PC-9 (cell line): ENCODE results near the gene GAS7. TPM values are rescaled to one million over a fixed set of nuclear protein-coding genes. Genes with fewer than 3 reads are reported as not detected.

ENCODE experiments used
- BruUV-seq: library from RNA; stranded (reverse); fragments of 400-500 nt; replicated peaks from 2 replicates; lab custom pipeline; 2021; lab: Mats Ljungman, UMichigan
- CTCF ChIA-PET: fragments of 300-600 bp; sonication (Branson Sonifier 250); formaldehyde crosslinking; loops from one replicate; lab custom pipeline; 2022; ENCODE audit warnings: antibody characterized with exemption; lab: Charles Lee
- POLR2A ChIA-PET: fragments of 300-600 bp; sonication (Branson Sonifier 250); formaldehyde crosslinking; loops from one replicate; lab custom pipeline; 2022; ENCODE audit warnings: antibody characterized with exemption; ENCODE audit not compliant: unreplicated experiment; lab: Charles Lee
- DNase-seq, 2 experiments: peaks; one replicate each; pipeline versions ENCODE4 v3.0.0 to v3.0.0-alpha.2; 2015 to 2022; ENCODE audit warnings: mixed read lengths in 1 of 2
- H2AFZ ChIP-seq: fragments of 200-600 bp; sonication (generic); 2 replicates; pipeline ENCODE4 v1.8.1; 2017; ENCODE audit warnings: antibody characterized with exemption
- H3F3A ChIP-seq: fragments of 200-600 bp; sonication (generic); 2 replicates; pipeline ENCODE4 v1.8.1; 2017; ENCODE audit warnings: antibody characterized with exemption, mild to moderate bottlenecking, low read depth; ENCODE audit not compliant: insufficient read depth
- H3K27ac ChIP-seq: fragments of 200-600 bp; sonication (generic); 2 replicates; pipeline ENCODE4 v1.6.1; 2016; ENCODE audit warnings: mixed run types
- H3K27me3 ChIP-seq: fragments of 200-600 bp; sonication (generic); 2 replicates; pipeline ENCODE4 v1.6.1; 2016; ENCODE audit warnings: low read depth, mixed run types; ENCODE audit not compliant: insufficient read depth
- H3K36me3 ChIP-seq: fragments of 200-600 bp; sonication (generic); 2 replicates; pipeline ENCODE4 v1.6.1; 2016; ENCODE audit warnings: low read depth, mixed run types
- H3K4me1 ChIP-seq: fragments of 200-600 bp; sonication (generic); replicated peaks from 2 replicates; pipeline ENCODE4 v1.6.1; 2016; ENCODE audit warnings: mixed run types; ENCODE audit not compliant: insufficient read depth
- H3K4me2 ChIP-seq: fragments of 200-600 bp; sonication (generic); 2 replicates; pipeline ENCODE4 v1.6.1; 2017; ENCODE audit warnings: mixed run types
- H3K4me3 ChIP-seq: fragments of 200-600 bp; sonication (generic); 2 replicates; pipeline ENCODE4 v1.6.1; 2016; ENCODE audit warnings: mixed run types
- H3K79me2 ChIP-seq: fragments of 200-600 bp; sonication (generic); 2 replicates; pipeline ENCODE4 v1.6.1; 2017; ENCODE audit warnings: low read depth, mixed run types
- H3K9me2 ChIP-seq: fragments of 200-600 bp; sonication (generic); 2 replicates; pipeline ENCODE4 v1.8.1; 2017; ENCODE audit warnings: mild to moderate bottlenecking; ENCODE audit not compliant: insufficient read depth
- H3K9me3 ChIP-seq: fragments of 200-600 bp; sonication (generic); 2 replicates; pipeline ENCODE4 v1.8.1; 2016; ENCODE audit warnings: low read depth; ENCODE audit not compliant: insufficient read depth
- H4K20me1 ChIP-seq: fragments of 200-600 bp; sonication (generic); 2 replicates; pipeline ENCODE4 v1.8.1; 2017; ENCODE audit not compliant: insufficient read depth
- EZH2 ChIP-seq: fragments of 200-600 bp; sonication (generic); IDR thresholded peaks from 2 replicates; pipeline ENCODE4 v1.8.0; 2017; ENCODE audit warnings: antibody characterized with exemption, low read depth
- intact Hi-C: fragments of 100-400 bp; cut with micrococcal nuclease; formaldehyde crosslinking; loops from one replicate; pipeline ENCODE4 v1.10.0; 2022; ENCODE audit not compliant: unreplicated experiment
- total RNA-seq: library from RNA; stranded (reverse); gene quantifications from 2 replicates; pipeline ENCODE4 v1.2.3, GENCODE V29; 2021
- TF ChIP-seq, protein P1 (sequence below): fragments of 200-600 bp; sonication (generic); conservative IDR thresholded peaks from 2 replicates; pipeline ENCODE4 v1.6.1; 2017; ENCODE audit warnings: mixed run types, antibody characterized with exemption, mild to moderate bottlenecking, moderate library complexity

GAS7 gene
- total RNA-seq, 1 experiment from 2014 or later: not detected

DNA sequence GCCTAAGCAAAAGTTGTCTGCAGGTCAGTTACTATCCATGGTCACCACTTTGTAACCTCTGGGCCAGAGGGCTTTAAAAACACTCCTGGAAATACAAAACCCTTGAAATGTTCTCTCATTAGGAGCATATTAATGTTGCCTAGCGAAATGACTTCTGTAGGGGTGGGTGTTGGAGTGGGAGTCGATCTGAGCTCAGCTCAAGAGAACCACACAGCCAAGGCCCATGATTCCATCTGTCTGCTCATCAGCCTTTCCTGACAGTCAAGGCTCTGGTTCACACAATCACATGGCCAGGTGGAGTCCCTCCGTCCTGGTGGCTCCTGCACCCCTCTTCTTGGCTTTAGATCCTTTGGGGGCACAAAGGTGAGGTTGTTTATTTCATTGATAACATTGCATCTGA is 320.1 kb downstream of the GAS7 start:
- Histone ChIP-seq H3K27ac (peak overlapping the region; percentile 34; the same call in 1 of the 2 replicates), H3K4me1 (peaks cover 54% of the 10 kb centered on the region), H3K9me2 (no peaks in the 10 kb centered on the region), H3K9me3 (peaks cover 15% of the 10 kb centered on the region; the same call in 1 of the 2 replicates), H3K27me3 (no peaks in the 10 kb centered on the region), H3K79me2 (no peaks in the 10 kb centered on the region), H3K4me2 (0 out of 2 replicates have a peak overlapping the region, but pooled peaks have one; percentile 26), H3K36me3 (no peaks in the 10 kb centered on the region), H3K4me3 (no peak overlapping the region), H3F3A (peaks cover 35% of the 10 kb centered on the region; the same call in 1 of the 2 replicates), H4K20me1 (no peaks in the 10 kb centered on the region), H2AFZ (no peak overlapping the region)
- ChIA-PET CTCF (interaction anchor here (0.5 kb wide), 1 partner anchor 43 kb away, joined by 3 read pairs; no protein-coding TSS in a partner anchor), POLR2A (no interaction called here)
- no TSS peak for BruUV-seq
- no peak for DNase-seq
- no peak for TF ChIP-seq EZH2
- TF ChIP-seq, protein P1, sequence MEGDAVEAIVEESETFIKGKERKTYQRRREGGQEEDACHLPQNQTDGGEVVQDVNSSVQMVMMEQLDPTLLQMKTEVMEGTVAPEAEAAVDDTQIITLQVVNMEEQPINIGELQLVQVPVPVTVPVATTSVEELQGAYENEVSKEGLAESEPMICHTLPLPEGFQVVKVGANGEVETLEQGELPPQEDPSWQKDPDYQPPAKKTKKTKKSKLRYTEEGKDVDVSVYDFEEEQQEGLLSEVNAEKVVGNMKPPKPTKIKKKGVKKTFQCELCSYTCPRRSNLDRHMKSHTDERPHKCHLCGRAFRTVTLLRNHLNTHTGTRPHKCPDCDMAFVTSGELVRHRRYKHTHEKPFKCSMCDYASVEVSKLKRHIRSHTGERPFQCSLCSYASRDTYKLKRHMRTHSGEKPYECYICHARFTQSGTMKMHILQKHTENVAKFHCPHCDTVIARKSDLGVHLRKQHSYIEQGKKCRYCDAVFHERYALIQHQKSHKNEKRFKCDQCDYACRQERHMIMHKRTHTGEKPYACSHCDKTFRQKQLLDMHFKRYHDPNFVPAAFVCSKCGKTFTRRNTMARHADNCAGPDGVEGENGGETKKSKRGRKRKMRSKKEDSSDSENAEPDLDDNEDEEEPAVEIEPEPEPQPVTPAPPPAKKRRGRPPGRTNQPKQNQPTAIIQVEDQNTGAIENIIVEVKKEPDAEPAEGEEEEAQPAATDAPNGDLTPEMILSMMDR: no peak
- intact Hi-C loops: no loop called here

DNA sequence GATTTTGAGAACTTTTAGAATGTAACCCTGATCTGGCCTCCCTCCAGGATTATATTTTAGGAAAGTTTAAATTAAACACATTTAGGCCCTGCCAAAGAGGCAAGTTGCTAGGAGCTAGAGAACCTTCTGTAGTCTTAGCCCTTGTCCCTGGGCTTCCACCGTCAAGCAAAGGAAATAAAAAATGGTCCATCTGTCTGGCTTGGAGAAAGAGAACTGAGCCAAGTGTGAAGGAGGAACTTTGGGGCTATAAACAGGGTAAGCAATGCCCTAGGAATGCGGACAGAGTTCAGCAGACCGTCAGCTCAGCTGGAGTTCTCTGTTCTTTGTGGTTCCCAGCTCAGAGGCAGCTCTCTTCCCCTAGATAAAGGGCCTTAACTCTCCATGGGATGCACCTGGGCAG is 323.0 kb downstream of the GAS7 start:
- no TSS peak for BruUV-seq
- Histone ChIP-seq H3F3A (peaks cover 27% of the 10 kb centered on the region; the same call in 1 of the 2 replicates), H3K36me3 (no peaks in the 10 kb centered on the region), H3K9me3 (no peaks in the 10 kb centered on the region), H3K79me2 (no peaks in the 10 kb centered on the region), H3K4me1 (peaks cover 48% of the 10 kb centered on the region), H3K4me2 (peak overlapping the region; percentile 48), H3K4me3 (no peak overlapping the region), H2AFZ (no peak overlapping the region), H3K9me2 (no peaks in the 10 kb centered on the region), H4K20me1 (no peaks in the 10 kb centered on the region), H3K27me3 (no peaks in the 10 kb centered on the region), H3K27ac (peak overlapping the region; percentile 90)
- ChIA-PET CTCF (interaction anchor here (1.7 kb wide), 1 partner anchor 73 kb away, joined by 7 read pairs; no protein-coding TSS in a partner anchor), POLR2A (interaction anchor here (0.6 kb wide), 1 partner anchor 97 kb away, joined by 4 read pairs; no protein-coding TSS in a partner anchor)
- no peak for TF ChIP-seq EZH2
- TF ChIP-seq, protein P1: no peak
- DNase-seq: peak; percentile 66 to 87
- intact Hi-C loops: loop anchor here (1.0 to 2.0 kb wide), 2 partner anchors 39 to 73 kb away; no protein-coding TSS in a partner anchor

DNA sequence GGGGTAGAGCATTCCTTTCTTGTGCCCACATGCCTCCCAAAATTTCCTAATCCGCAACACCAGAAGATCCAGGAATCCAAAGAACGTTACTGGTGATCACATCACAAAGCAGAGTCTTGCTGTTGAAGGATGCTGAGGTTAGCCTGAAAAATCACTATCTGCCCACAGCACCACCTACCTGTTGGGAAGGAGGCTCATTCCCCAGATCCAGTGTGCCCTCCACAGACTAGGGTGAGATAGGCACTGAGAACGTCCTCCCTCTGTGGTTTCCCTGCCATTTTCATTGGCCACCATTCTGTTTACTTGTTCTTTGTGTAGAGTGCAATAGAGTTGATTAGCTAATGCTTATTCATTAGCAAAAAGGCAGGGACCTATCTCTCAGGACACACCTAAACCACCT is 323.7 kb downstream of the GAS7 start:
- Histone ChIP-seq H3K9me3 (no peaks in the 10 kb centered on the region), H3K27ac (peak overlapping the region; percentile 90), H3K4me1 (peaks cover 41% of the 10 kb centered on the region), H2AFZ (no peak overlapping the region), H3K36me3 (no peaks in the 10 kb centered on the region), H3K79me2 (no peaks in the 10 kb centered on the region), H3F3A (peaks cover 20% of the 10 kb centered on the region; the same call in 1 of the 2 replicates), H3K4me3 (no peak overlapping the region), H3K4me2 (peak overlapping the region; percentile 48), H4K20me1 (no peaks in the 10 kb centered on the region), H3K9me2 (no peaks in the 10 kb centered on the region), H3K27me3 (no peaks in the 10 kb centered on the region)
- BruUV-seq: no TSS peak
- no peak for DNase-seq
- TF ChIP-seq, protein P1: no peak
- TF ChIP-seq EZH2: no peak
- CTCF ChIA-PET: interaction anchor here (0.6 to 1.7 kb wide), 2 partner anchors 15 to 72 kb away, joined by 4 to 7 read pairs; no protein-coding TSS in a partner anchor
- intact Hi-C loops: loop anchor here (1.0 to 2.0 kb wide), 2 partner anchors 38 to 72 kb away; no protein-coding TSS in a partner anchor
- POLR2A ChIA-PET: no interaction called here
